ENCODE data around the gene BCL2L13. TPM values are rescaled to one million over a fixed set of nuclear protein-coding genes. Genes with fewer than 3 reads are reported as not detected.
A peak's percentile ranks its signal among the peaks of the same experiment; 100 is the strongest.

Gene BCL2L13
- total RNA-seq, 2 experiments from 2014 or later, result 36.1 to 38.3 TPM

DNA sequence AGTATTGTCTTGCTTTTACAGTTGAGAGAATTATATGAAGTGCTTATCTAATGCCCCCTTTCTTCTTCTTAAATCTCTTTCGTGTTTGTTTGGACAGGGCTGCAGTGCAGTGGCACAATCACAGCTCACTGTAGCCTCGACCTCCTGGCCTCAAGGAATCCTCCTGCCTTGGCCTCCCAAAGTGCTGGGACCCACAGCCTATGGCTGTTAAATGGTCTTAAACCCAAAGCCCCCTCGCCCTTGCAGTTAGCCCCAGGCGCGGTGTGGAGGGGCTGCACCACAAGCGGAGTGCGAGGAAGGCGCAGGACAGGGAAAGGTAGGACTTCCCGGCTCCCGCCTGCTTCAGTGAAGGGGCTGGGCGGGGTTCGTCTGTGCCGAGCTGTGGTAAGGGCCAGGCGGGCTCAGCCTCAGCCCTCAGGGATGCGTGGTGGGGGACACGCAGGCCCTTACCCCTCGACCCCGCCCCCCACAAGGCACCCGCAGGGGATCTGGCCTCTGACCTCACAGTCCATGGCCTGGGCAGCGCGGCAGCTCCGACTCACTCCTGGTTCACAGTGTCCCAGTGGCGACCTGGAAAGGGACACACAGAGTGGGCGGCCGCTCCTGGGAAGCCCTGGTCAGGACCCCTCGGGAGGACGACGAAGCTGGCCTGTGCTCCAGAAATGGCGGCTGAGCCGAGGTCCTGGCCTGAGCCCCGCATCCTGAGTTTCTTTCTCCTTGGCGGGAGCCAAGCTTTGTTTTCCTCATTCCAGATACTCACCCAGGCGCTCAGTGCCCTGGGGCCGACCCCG, 111.2 kb downstream of the BCL2L13 start:
- no peaks in the 10 kb centered on the region for H3K27me3 Mint-ChIP-seq
- ATAC-seq, result no peak
- no peak for DNase-seq
- ChIA-PET POLR2A (interaction anchor here (1.3 kb wide), 1 partner anchor 23 kb away, joined by 4 read pairs; no protein-coding TSS in a partner anchor), CTCF (interaction anchor here (4.0 kb wide), 1 partner anchor 35 kb away, joined by 17 read pairs; no protein-coding TSS in a partner anchor)
- intact Hi-C loops (cut with micrococcal nuclease), result loop anchor here (5.0 kb wide), 1 partner anchor 33 kb away; no protein-coding TSS in a partner anchor
- peaks cover 4% of the 10 kb centered on the region for H3K4me1 Mint-ChIP-seq (ENCODE audit: low read depth)
- TF ChIP-seq, protein P1, sequence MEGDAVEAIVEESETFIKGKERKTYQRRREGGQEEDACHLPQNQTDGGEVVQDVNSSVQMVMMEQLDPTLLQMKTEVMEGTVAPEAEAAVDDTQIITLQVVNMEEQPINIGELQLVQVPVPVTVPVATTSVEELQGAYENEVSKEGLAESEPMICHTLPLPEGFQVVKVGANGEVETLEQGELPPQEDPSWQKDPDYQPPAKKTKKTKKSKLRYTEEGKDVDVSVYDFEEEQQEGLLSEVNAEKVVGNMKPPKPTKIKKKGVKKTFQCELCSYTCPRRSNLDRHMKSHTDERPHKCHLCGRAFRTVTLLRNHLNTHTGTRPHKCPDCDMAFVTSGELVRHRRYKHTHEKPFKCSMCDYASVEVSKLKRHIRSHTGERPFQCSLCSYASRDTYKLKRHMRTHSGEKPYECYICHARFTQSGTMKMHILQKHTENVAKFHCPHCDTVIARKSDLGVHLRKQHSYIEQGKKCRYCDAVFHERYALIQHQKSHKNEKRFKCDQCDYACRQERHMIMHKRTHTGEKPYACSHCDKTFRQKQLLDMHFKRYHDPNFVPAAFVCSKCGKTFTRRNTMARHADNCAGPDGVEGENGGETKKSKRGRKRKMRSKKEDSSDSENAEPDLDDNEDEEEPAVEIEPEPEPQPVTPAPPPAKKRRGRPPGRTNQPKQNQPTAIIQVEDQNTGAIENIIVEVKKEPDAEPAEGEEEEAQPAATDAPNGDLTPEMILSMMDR (IDR thresholded peaks at IDR 0.05), result no peak
- H3K36me3 Mint-ChIP-seq (ENCODE audit: low read depth), result no peaks in the 10 kb centered on the region
- no peaks in the 10 kb centered on the region for H3K9me3 Mint-ChIP-seq
- no peak overlapping the region for H3K4me3 Mint-ChIP-seq
- H3K27ac Mint-ChIP-seq, result no peak overlapping the region

DNA sequence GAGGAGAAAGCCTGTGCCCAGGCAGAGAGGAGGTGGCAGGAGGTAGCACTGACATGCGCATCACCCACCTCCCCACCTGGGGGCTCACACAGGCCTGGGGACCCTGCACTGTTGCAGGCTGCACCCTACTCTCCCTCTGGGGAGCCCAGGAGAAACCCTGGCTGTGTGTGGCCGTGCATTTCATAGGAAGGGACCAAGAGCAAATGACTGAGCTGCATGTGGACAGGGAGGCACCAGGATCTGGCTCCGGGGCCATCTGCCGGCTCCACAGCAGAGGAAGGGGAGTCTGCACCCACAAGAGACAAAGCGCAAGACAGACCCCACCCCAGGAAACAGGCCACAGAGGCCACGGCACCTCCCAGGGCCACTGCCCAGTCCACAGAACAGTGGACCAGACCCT, 113.0 kb downstream of the BCL2L13 start:
- no peaks in the 10 kb centered on the region for H3K27me3 Mint-ChIP-seq
- ChIA-PET POLR2A (no interaction called here), CTCF (interaction anchor here (1.2 to 4.3 kb wide), 4 partner anchors 10 to 33 kb away, joined by 4 to 30 read pairs (median 11); no protein-coding TSS in a partner anchor)
- peaks cover 4% of the 10 kb centered on the region for H3K4me1 Mint-ChIP-seq (ENCODE audit: low read depth)
- intact Hi-C loops (cut with micrococcal nuclease), result no loop called here
- TF ChIP-seq, protein P1 (IDR thresholded peaks at IDR 0.05), result no peak
- H3K9me3 Mint-ChIP-seq, result no peaks in the 10 kb centered on the region
- H3K36me3 Mint-ChIP-seq (ENCODE audit: low read depth), result no peaks in the 10 kb centered on the region
- H3K27ac Mint-ChIP-seq, result no peak overlapping the region
- ATAC-seq (no peak), DNase-seq (no peak)
- no peak overlapping the region for H3K4me3 Mint-ChIP-seq

DNA sequence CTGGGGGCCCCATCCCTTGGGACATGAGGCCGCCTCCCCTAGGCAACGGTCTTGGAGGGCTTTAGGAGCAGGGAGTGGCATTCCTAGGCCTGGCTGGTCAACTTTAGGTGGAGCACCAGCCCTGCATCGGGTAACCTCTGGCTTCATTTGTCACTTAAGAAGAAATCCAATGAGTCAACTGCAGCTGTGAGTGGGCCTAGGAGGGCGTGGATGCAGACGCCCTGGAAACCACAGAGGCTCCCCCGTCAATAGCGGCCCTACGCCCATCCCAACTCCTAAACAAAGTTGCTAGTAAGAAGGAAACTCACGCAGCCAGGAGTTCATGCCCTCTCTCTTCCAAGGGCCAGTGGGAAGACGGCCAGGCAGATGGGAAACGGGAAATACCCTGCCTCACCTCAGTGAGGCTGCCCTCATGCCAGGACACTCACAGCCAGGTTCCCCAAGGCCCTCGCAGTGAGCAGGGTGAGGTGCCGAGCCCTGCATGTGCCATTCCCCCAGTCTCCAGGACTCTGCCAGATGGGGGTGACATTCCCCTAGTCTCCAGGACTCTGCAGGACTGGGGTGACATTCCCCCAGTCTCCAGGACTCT, 114.9 kb downstream of the BCL2L13 start:
- ATAC-seq (no peak), DNase-seq (no peak)
- ChIA-PET POLR2A (no interaction called here), CTCF (interaction anchor here (1.3 to 4.3 kb wide), 5 partner anchors 12 to 76 kb away, joined by 5 to 30 read pairs (median 6); no protein-coding TSS in a partner anchor)
- Mint-ChIP-seq H3K36me3 (ENCODE audit: low read depth) (no peaks in the 10 kb centered on the region), H3K9me3 (no peaks in the 10 kb centered on the region), H3K27me3 (no peaks in the 10 kb centered on the region), H3K4me3 (no peak overlapping the region), H3K4me1 (ENCODE audit: low read depth) (peaks cover 4% of the 10 kb centered on the region), H3K27ac (no peak overlapping the region)
- intact Hi-C loops (cut with micrococcal nuclease), result no loop called here
- TF ChIP-seq, protein P1 (IDR thresholded peaks at IDR 0.05), result no peak

DNA sequence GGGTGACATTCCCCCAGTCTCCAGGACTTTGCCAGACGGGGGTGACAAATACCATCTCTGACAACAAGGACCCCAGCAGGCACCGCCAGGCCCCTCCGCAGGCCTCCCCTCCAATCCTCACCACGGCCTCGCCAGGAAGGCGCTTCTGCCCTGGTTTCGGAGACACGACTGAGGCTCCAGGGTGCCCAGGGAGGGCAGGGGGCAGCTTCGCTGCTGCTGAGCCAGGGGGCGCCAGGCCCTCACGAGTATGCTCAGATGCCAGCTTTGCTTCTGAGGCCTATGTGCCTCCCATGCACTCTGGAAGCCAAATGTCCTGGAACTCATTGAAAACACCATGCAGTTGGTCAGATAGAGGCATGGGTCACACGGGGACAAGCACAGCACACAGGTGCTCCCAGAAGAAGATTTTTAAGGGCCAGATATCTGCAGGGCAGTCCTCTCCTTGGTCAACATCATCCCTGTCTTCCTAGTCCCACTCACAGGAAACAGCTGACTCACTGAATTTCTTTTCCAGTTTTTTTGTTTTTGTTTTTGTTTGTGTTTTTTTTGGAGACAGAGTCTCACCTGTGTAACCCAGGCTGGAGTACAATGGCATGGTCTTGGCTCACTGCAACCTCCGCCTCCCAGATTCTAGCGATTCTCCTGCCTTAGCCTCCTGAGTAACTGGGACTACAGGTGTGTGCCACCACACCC, 115.8 kb downstream of the BCL2L13 start:
- POLR2A ChIA-PET, result no interaction called here
- Mint-ChIP-seq H3K27me3 (no peaks in the 10 kb centered on the region), H3K4me3 (no peak overlapping the region), H3K36me3 (ENCODE audit: low read depth) (no peaks in the 10 kb centered on the region), H3K4me1 (ENCODE audit: low read depth) (peaks cover 4% of the 10 kb centered on the region), H3K9me3 (no peaks in the 10 kb centered on the region), H3K27ac (no peak overlapping the region)
- CTCF ChIA-PET, result interaction anchor here (0.7 to 4.3 kb wide), 8 partner anchors 11 to 330 kb away, joined by 3 to 30 read pairs (median 6); no protein-coding TSS in a partner anchor
- intact Hi-C loops (cut with micrococcal nuclease), result no loop called here
- TF ChIP-seq, protein P1 (IDR thresholded peaks at IDR 0.05), result peak; percentile 61
- ATAC-seq (peak; percentile 76), DNase-seq (peak; percentile 63)
